ENCODE results near the gene IFITM2.

DNA sequence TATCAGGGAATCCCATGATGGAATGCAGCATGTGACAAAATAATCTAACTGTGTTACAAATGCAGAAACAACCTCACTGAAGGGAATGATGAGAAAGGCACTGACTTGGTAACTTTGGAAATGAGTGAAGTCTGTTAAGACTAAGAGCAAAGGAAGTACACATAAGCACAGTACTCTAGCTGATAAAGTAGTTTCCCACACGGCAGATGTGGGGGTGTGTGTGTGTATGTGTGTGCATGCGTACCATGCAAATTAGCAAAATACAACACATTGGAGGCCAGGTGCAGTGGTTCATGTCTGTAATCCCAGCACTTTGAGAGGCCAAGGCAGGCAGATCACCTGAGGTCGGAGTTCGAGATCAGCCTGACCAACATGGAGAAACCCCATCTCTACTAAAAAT is 46.0 kb upstream of the IFITM2 start:
- TF ChIP-seq EZH2 (IDR thresholded peaks at IDR 0.05; ENCODE audit: low read length, missing control alignments): no peak
- TF ChIP-seq, protein P1, sequence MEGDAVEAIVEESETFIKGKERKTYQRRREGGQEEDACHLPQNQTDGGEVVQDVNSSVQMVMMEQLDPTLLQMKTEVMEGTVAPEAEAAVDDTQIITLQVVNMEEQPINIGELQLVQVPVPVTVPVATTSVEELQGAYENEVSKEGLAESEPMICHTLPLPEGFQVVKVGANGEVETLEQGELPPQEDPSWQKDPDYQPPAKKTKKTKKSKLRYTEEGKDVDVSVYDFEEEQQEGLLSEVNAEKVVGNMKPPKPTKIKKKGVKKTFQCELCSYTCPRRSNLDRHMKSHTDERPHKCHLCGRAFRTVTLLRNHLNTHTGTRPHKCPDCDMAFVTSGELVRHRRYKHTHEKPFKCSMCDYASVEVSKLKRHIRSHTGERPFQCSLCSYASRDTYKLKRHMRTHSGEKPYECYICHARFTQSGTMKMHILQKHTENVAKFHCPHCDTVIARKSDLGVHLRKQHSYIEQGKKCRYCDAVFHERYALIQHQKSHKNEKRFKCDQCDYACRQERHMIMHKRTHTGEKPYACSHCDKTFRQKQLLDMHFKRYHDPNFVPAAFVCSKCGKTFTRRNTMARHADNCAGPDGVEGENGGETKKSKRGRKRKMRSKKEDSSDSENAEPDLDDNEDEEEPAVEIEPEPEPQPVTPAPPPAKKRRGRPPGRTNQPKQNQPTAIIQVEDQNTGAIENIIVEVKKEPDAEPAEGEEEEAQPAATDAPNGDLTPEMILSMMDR (conservative IDR thresholded peaks at IDR 0.05 in 1 of 2, IDR thresholded peaks at IDR 0.05 in 1 of 2; ENCODE audit: low read depth in 1 of 2, low read length in 2 of 2): no peak

All from fibroblast of lung (primary cell).